ENCODE results near the gene NXPH4. TPM values are rescaled to one million over a fixed set of nuclear protein-coding genes. Genes with fewer than 3 reads are reported as not detected.

The NXPH4 gene
- total RNA-seq, 2 experiments from 2014 or later: 0.41 to 0.51 TPM

GRCh38 chr12:57239587-57240065, 23.0 kb downstream of the NXPH4 start:
- Mint-ChIP-seq H3K4me1 (peaks cover 66% of the 10 kb centered on the region), H3K9me3 (ENCODE audit: low read depth) (no peaks in the 10 kb centered on the region), H3K36me3 (ENCODE audit: low read depth) (peaks cover 13% of the 10 kb centered on the region), H3K27me3 (peaks cover 47% of the 10 kb centered on the region), H3K4me3 (peak overlapping the region; percentile 83), H3K27ac (peak overlapping the region; percentile 80)
- intact Hi-C loops (cut with DNase I, micrococcal nuclease): loop anchor here (1.0 to 5.0 kb wide), 12 partner anchors 10 to 552 kb away; partner anchors contain the start of genes SHMT2 (in 2 of the 2), DDIT3 (in 1 of the 2), PRIM1 (in 1 of the 2) and PTGES3 (in 1 of the 2)
- ATAC-seq (no peak), DNase-seq (no peak)
- CTCF ChIA-PET: interaction anchor here (0.6 to 9.9 kb wide), 14 partner anchors 11 to 231 kb away, joined by 3 to 282 read pairs (median 4); partner anchors contain the start of genes NEMP1, SHMT2 and STAC3
- POLR2A ChIA-PET: interaction anchor here (0.6 to 3.0 kb wide), 3 partner anchors 10 to 114 kb away, joined by 3 to 17 read pairs (median 5); partner anchors contain the start of gene SHMT2

- H3K9me3 Mint-ChIP-seq (ENCODE audit: low read depth): no peaks in the 10 kb centered on the region
- intact Hi-C loops (cut with DNase I, micrococcal nuclease): loop anchor here in 1 of 2 experiments (5.0 kb wide), 3 partner anchors 128 to 488 kb away; partner anchors contain the start of genes PRIM1, STAT6 and ZBTB39
- POLR2A ChIA-PET: interaction anchor here (0.6 to 3.0 kb wide), 2 partner anchors 10 to 114 kb away, joined by 5 to 17 read pairs; partner anchors contain the start of gene SHMT2
- H3K36me3 Mint-ChIP-seq (ENCODE audit: low read depth): peaks cover 10% of the 10 kb centered on the region
- H3K4me3 Mint-ChIP-seq: peak overlapping the region; percentile 83
- ATAC-seq (peak; percentile 20), DNase-seq (peak; percentile 91)
- H3K27ac Mint-ChIP-seq: peak overlapping the region; percentile 80
- H3K4me1 Mint-ChIP-seq: peaks cover 64% of the 10 kb centered on the region
- peaks cover 47% of the 10 kb centered on the region for H3K27me3 Mint-ChIP-seq
- CTCF ChIA-PET: interaction anchor here (0.6 to 9.9 kb wide), 11 partner anchors 11 to 282 kb away, joined by 3 to 282 read pairs (median 4); partner anchors contain the start of genes SHMT2 and STAC3
Measured at GRCh38 chr12:57240066-57240921, 23.7 kb downstream of the NXPH4 start.

GRCh38 chr12:57240926-57241401, 24.4 kb downstream of the NXPH4 start:
- H3K4me1 Mint-ChIP-seq: peaks cover 62% of the 10 kb centered on the region
- intact Hi-C loops (cut with DNase I, micrococcal nuclease): loop anchor here in 1 of 2 experiments (5.0 kb wide), 3 partner anchors 129 to 489 kb away; partner anchors contain the start of genes PRIM1, STAT6 and ZBTB39

GRCh38 chr12:57241402-57242310, 25.1 kb downstream of the NXPH4 start:
- POLR2A ChIA-PET: interaction anchor here (0.9 to 3.0 kb wide), 3 partner anchors 12 to 15 kb away, joined by 3 to 17 read pairs (median 5); partner anchors contain the start of gene SHMT2
- H3K4me1 Mint-ChIP-seq: peaks cover 60% of the 10 kb centered on the region
- ATAC-seq: no peak
- peak overlapping the region; percentile 22 for H3K4me3 Mint-ChIP-seq
- CTCF ChIA-PET: interaction anchor here (0.7 to 9.9 kb wide), 18 partner anchors 8 to 401 kb away, joined by 3 to 282 read pairs (median 5); partner anchors contain the start of genes NXPH4, SHMT2, STAC3 and STAT6
- H3K27ac Mint-ChIP-seq: no peak overlapping the region
- peaks cover 43% of the 10 kb centered on the region for H3K27me3 Mint-ChIP-seq
- H3K36me3 Mint-ChIP-seq (ENCODE audit: low read depth): peaks cover under 1% of the 10 kb centered on the region
- intact Hi-C loops (cut with DNase I, micrococcal nuclease): loop anchor here in 1 of 2 experiments (2.0 to 5.0 kb wide), 4 partner anchors 59 to 489 kb away; partner anchors contain the start of genes PRIM1, STAT6 and ZBTB39
- no peaks in the 10 kb centered on the region for H3K9me3 Mint-ChIP-seq (ENCODE audit: low read depth)
- DNase-seq: no peak

More at GRCh38 chr12:57240926-57241401, 24.4 kb downstream of the NXPH4 start:
- CTCF ChIA-PET: interaction anchor here (0.6 to 9.9 kb wide), 9 partner anchors 10 to 282 kb away, joined by 3 to 282 read pairs (median 3); partner anchors contain the start of genes SHMT2 and STAC3
- ATAC-seq (no peak), DNase-seq (peak; percentile 61)
- H3K4me3 Mint-ChIP-seq: peak overlapping the region; percentile 83
- no peaks in the 10 kb centered on the region for H3K9me3 Mint-ChIP-seq (ENCODE audit: low read depth)
- peaks cover 47% of the 10 kb centered on the region for H3K27me3 Mint-ChIP-seq
- peaks cover 6% of the 10 kb centered on the region for H3K36me3 Mint-ChIP-seq (ENCODE audit: low read depth)
- POLR2A ChIA-PET: interaction anchor here (3.0 kb wide), 1 partner anchor 11 kb away, joined by 17 read pairs; the partner anchor contains the start of gene SHMT2
- H3K27ac Mint-ChIP-seq: peak overlapping the region; percentile 78

- no peak for DNase-seq
- peak overlapping the region; percentile 62 for H3K4me3 Mint-ChIP-seq
- POLR2A ChIA-PET: interaction anchor here (0.5 to 1.5 kb wide), 3 partner anchors 13 to 282 kb away, joined by 3 to 5 read pairs (median 3); partner anchors contain the start of gene SHMT2
- H3K27me3 Mint-ChIP-seq: peaks cover 37% of the 10 kb centered on the region
- no peaks in the 10 kb centered on the region for H3K9me3 Mint-ChIP-seq (ENCODE audit: low read depth)
- intact Hi-C loops (cut with DNase I, micrococcal nuclease): loop anchor here in 1 of 2 experiments (2.0 to 5.0 kb wide), 4 partner anchors 60 to 490 kb away; partner anchors contain the start of genes PRIM1, STAT6 and ZBTB39
- H3K27ac Mint-ChIP-seq: no peak overlapping the region
- H3K4me1 Mint-ChIP-seq: peaks cover 53% of the 10 kb centered on the region
- no peak for ATAC-seq
- no peaks in the 10 kb centered on the region for H3K36me3 Mint-ChIP-seq (ENCODE audit: low read depth)
- CTCF ChIA-PET: interaction anchor here (0.6 to 9.9 kb wide), 32 partner anchors 9 to 400 kb away, joined by 3 to 282 read pairs (median 5); partner anchors contain the start of genes GLI1, INHBE, NXPH4 and SHMT2
Measured at GRCh38 chr12:57242329-57242690, 25.7 kb downstream of the NXPH4 start.

- no peaks in the 10 kb centered on the region for H3K9me3 Mint-ChIP-seq (ENCODE audit: low read depth)
- peaks cover 32% of the 10 kb centered on the region for H3K27me3 Mint-ChIP-seq
- intact Hi-C loops (cut with DNase I, micrococcal nuclease): loop anchor here (1.0 to 5.0 kb wide), 7 partner anchors 29 to 491 kb away; partner anchors contain the start of genes PRIM1 (in 1 of the 2), STAT6 (in 1 of the 2) and ZBTB39 (in 1 of the 2)
- peak overlapping the region; percentile 62 for H3K4me3 Mint-ChIP-seq
- ATAC-seq (peak; percentile 23), DNase-seq (peak; percentile 88)
- H3K27ac Mint-ChIP-seq: no peak overlapping the region
- POLR2A ChIA-PET: interaction anchor here (0.5 to 1.5 kb wide), 4 partner anchors 13 to 282 kb away, joined by 3 to 5 read pairs (median 3); partner anchors contain the start of gene SHMT2
- H3K4me1 Mint-ChIP-seq: peaks cover 47% of the 10 kb centered on the region
- CTCF ChIA-PET: interaction anchor here (0.5 to 9.9 kb wide), 38 partner anchors 9 to 604 kb away, joined by 3 to 282 read pairs (median 5); partner anchors contain the start of genes GLI1, INHBE, NXPH4 and SHMT2
- no peaks in the 10 kb centered on the region for H3K36me3 Mint-ChIP-seq (ENCODE audit: low read depth)
Measured at GRCh38 chr12:57242691-57243454, 26.3 kb downstream of the NXPH4 start.

- H3K4me3 Mint-ChIP-seq: peak overlapping the region; percentile 62
- H3K27ac Mint-ChIP-seq: no peak overlapping the region
- H3K4me1 Mint-ChIP-seq: peaks cover 41% of the 10 kb centered on the region
- peaks cover 27% of the 10 kb centered on the region for H3K27me3 Mint-ChIP-seq
- no peaks in the 10 kb centered on the region for H3K9me3 Mint-ChIP-seq (ENCODE audit: low read depth)
- DNase-seq (peak; percentile 93), ATAC-seq (peak; percentile 19)
- CTCF ChIA-PET: interaction anchor here (0.5 to 9.9 kb wide), 30 partner anchors 8 to 603 kb away, joined by 3 to 282 read pairs (median 5); partner anchors contain the start of genes GLI1, INHBE, NXPH4 and SHMT2
- no peaks in the 10 kb centered on the region for H3K36me3 Mint-ChIP-seq (ENCODE audit: low read depth)
- intact Hi-C loops (cut with DNase I, micrococcal nuclease): loop anchor here (1.0 to 5.0 kb wide), 7 partner anchors 29 to 491 kb away; partner anchors contain the start of genes PRIM1 (in 1 of the 2), STAT6 (in 1 of the 2) and ZBTB39 (in 1 of the 2)
- POLR2A ChIA-PET: interaction anchor here (0.7 to 1.5 kb wide), 2 partner anchors 14 to 236 kb away, joined by 3 to 5 read pairs; partner anchors contain the start of gene SHMT2
Measured at GRCh38 chr12:57243521-57244311, 27.1 kb downstream of the NXPH4 start.

- no peak for DNase-seq
- Mint-ChIP-seq H3K9me3 (ENCODE audit: low read depth) (no peaks in the 10 kb centered on the region), H3K4me3 (peak overlapping the region; percentile 4), H3K27ac (no peak overlapping the region), H3K36me3 (ENCODE audit: low read depth) (no peaks in the 10 kb centered on the region), H3K4me1 (peaks cover 40% of the 10 kb centered on the region), H3K27me3 (peaks cover 25% of the 10 kb centered on the region)
- ChIA-PET POLR2A (no interaction called here), CTCF (interaction anchor here (0.6 to 9.9 kb wide), 8 partner anchors 17 to 310 kb away, joined by 3 to 282 read pairs (median 4); partner anchors contain the start of genes INHBE and SHMT2)
- intact Hi-C loops (cut with DNase I, micrococcal nuclease): loop anchor here in 1 of 2 experiments (5.0 kb wide), 3 partner anchors 132 to 492 kb away; partner anchors contain the start of genes PRIM1, STAT6 and ZBTB39
- no peak for ATAC-seq
Measured at GRCh38 chr12:57244312-57244696, 27.7 kb downstream of the NXPH4 start.
